Astrocyte of the spinal cord (primary cell): Measurements from ENCODE around the gene ARL15.

Experiments used
- DNase-seq: peaks from one replicate; pipeline ENCODE4 v3.0.0; 2011; ENCODE audit warnings: low read depth, low spot score
- H3K4me3 ChIP-seq: 2 replicates; pipeline ENCODE4 v1.5.1; 2011; ENCODE audit warnings: low read depth, mild to moderate bottlenecking, low read length, moderate library complexity
- CTCF ChIP-seq: IDR thresholded peaks from 2 replicates; pipeline ENCODE4 v1.5.1; 2012; ENCODE audit warnings: low read depth, mild to moderate bottlenecking, low read length, inconsistent platforms
- in situ Hi-C: cut with HindIII; loops from 2 replicates; pipeline ENCODE4 v1.10.0; 2017; ENCODE audit warnings: low sequenced_read_pairs

The ARL15 gene

GRCh38 chr5:54313311-54314270, 3.2 kb upstream of the ARL15 start:
- in situ Hi-C loops: no loop called here

GRCh38 chr5:54312499-54312898, 2.1 kb upstream of the ARL15 start:
- H3K4me3 ChIP-seq: no peak overlapping the region
- in situ Hi-C loops: no loop called here
- TF ChIP-seq CTCF: no peak
- no peak for DNase-seq

More at GRCh38 chr5:54313311-54314270, 3.2 kb upstream of the ARL15 start:
- DNase-seq: no peak
- no peak overlapping the region for H3K4me3 ChIP-seq
- TF ChIP-seq CTCF: no peak

GRCh38 chr5:54311176-54311677, 854 bp upstream of the ARL15 start:
- DNase-seq: peak; percentile 50
- in situ Hi-C loops: no loop called here
- H3K4me3 ChIP-seq: peak overlapping the region; percentile 90

GRCh38 chr5:54309691-54310432, 511 bp downstream of the ARL15 start:
- DNase-seq: peak; percentile 22
- TF ChIP-seq CTCF: no peak
- in situ Hi-C loops: no loop called here
- peak overlapping the region; percentile 90 for H3K4me3 ChIP-seq

More at GRCh38 chr5:54311176-54311677, 854 bp upstream of the ARL15 start:
- no peak for TF ChIP-seq CTCF

GRCh38 chr5:54309276-54309675, 1.1 kb downstream of the ARL15 start:
- DNase-seq: peak; percentile 20
- in situ Hi-C loops: no loop called here
- H3K4me3 ChIP-seq: peak overlapping the region; percentile 90
- TF ChIP-seq CTCF: no peak

GRCh38 chr5:54307583-54307982, 2.8 kb downstream of the ARL15 start:
- in situ Hi-C loops: no loop called here
- H3K4me3 ChIP-seq: no peak overlapping the region
- no peak for TF ChIP-seq CTCF
- no peak for DNase-seq
